ENCODE results near the gene RAD51B. TPM values are rescaled to one million over a fixed set of nuclear protein-coding genes. Genes with fewer than 3 reads are reported as not detected.

RAD51B gene
- total RNA-seq, 1 experiment from 2014 or later, result 16.7 TPM

DNA sequence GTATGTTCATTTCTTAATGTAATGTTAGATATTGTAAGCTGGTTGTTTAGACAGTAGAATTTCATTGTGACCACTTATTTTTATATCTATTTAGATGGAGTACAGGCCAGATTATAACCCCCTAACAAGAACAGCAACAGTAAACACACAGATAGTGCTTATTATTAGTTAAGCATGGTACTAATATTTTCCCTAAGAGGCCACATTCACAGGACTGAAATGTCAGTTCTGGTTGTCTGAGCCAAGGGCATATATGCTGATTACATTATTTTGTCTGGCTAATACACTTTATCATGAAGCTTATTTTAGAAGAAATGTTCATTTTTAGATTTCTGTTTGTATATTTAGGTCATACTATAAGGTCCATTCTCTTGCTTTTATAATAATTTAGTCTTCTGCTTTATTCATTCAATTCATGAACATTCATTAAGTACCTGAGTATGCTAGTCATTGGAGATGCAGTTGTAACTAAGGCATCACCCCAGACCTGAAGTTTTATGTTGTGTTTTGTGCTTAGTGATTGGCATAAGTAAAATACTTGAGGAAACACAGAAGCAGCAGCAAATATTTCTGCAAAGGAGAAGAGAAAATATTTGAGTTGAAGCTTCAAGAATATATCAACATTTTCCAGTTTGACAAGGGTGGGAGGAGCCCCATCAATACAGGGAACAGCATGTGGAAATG is 413.7 kb downstream of the RAD51B start:
- no peaks in the 10 kb centered on the region for H3K27me3 ChIP-seq (ENCODE audit: insufficient read depth, low read length)
- no peak overlapping the region for H3K27ac ChIP-seq (ENCODE audit: insufficient read length, low read depth, low read length)

More for the DNA sequence above, 413.7 kb downstream of the RAD51B start:
- peaks cover 9% of the 10 kb centered on the region for H3K4me1 ChIP-seq (ENCODE audit: insufficient read depth, low read length)
- no peak overlapping the region for H4K5ac ChIP-seq (ENCODE audit: insufficient read length, low read depth, low read length)
- no peak overlapping the region for H3K18ac ChIP-seq (ENCODE audit: insufficient read length, low read depth, low read length)
- no peak overlapping the region for H3T11ph ChIP-seq (ENCODE audit: low read length)
- no peak for DNase-seq
- no peak overlapping the region for H2BK20ac ChIP-seq (ENCODE audit: low read depth, low read length, poor library complexity, severe bottlenecking)
- no peak overlapping the region for H4K91ac ChIP-seq (ENCODE audit: insufficient read length, low read depth, low read length)
- no peaks in the 10 kb centered on the region; a peak in 1 of 4 replicates for H3K4me1 Mint-ChIP-seq
- no peak overlapping the region for H2BK5ac ChIP-seq (ENCODE audit: insufficient read length, low read length)
- no peak overlapping the region for H3K23ac ChIP-seq (ENCODE audit: insufficient read length, low read depth, low read length)
- H3K27me3 Mint-ChIP-seq (ENCODE audit: low read depth), result no peaks in the 10 kb centered on the region
- H3K4me2 ChIP-seq (ENCODE audit: insufficient read depth, insufficient read length, low read length), result no peak overlapping the region
- no peak overlapping the region for H2AK5ac ChIP-seq (ENCODE audit: insufficient read length, low read length)
- no peak overlapping the region for H2BK15ac ChIP-seq (ENCODE audit: low read depth, low read length)
- no peak overlapping the region for H2BK120ac ChIP-seq (ENCODE audit: low read depth, low read length, poor library complexity, severe bottlenecking)
- no peaks in the 10 kb centered on the region for H4K20me1 ChIP-seq (ENCODE audit: control insufficient read depth, insufficient read depth, insufficient read length)
- no peaks in the 10 kb centered on the region for H3K9me3 ChIP-seq (ENCODE audit: control insufficient read depth, low read depth, low read length)
- no peak overlapping the region for H4K8ac ChIP-seq (replicated peaks; ENCODE audit: insufficient read length, low read depth, low read length)
- no peaks in the 10 kb centered on the region for H3K79me2 ChIP-seq (ENCODE audit: insufficient read depth, low read length)
- no peak overlapping the region for H3K9ac ChIP-seq (ENCODE audit: extremely low read depth, insufficient read length, low read length)
- H2AFZ ChIP-seq (ENCODE audit: low read length), result no peak overlapping the region
- H3K79me1 ChIP-seq (ENCODE audit: insufficient read depth, low read depth, low read length, poor library complexity, severe bottlenecking), result no peaks in the 10 kb centered on the region
- H2BK12ac ChIP-seq (ENCODE audit: insufficient read length, low read depth, low read length), result no peak overlapping the region
- TF ChIP-seq, protein P1, sequence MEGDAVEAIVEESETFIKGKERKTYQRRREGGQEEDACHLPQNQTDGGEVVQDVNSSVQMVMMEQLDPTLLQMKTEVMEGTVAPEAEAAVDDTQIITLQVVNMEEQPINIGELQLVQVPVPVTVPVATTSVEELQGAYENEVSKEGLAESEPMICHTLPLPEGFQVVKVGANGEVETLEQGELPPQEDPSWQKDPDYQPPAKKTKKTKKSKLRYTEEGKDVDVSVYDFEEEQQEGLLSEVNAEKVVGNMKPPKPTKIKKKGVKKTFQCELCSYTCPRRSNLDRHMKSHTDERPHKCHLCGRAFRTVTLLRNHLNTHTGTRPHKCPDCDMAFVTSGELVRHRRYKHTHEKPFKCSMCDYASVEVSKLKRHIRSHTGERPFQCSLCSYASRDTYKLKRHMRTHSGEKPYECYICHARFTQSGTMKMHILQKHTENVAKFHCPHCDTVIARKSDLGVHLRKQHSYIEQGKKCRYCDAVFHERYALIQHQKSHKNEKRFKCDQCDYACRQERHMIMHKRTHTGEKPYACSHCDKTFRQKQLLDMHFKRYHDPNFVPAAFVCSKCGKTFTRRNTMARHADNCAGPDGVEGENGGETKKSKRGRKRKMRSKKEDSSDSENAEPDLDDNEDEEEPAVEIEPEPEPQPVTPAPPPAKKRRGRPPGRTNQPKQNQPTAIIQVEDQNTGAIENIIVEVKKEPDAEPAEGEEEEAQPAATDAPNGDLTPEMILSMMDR (conservative IDR thresholded peaks at IDR 0.05), result no peak
- H3K23me2 ChIP-seq (ENCODE audit: insufficient read length, low read depth, low read length, poor library complexity, severe bottlenecking), result no peaks in the 10 kb centered on the region
- peaks cover 0 to 1% (median 0%) of the 10 kb centered on the region in 3 experiments; a peak in 2 of 7 replicates for H3K36me3 Mint-ChIP-seq (ENCODE audit: insufficient read depth in 1 of 3, low read depth in 3 of 3)
- no peak overlapping the region for H3K27ac Mint-ChIP-seq
- H3K4ac ChIP-seq (ENCODE audit: low read depth, low read length), result no peak overlapping the region
- no peak overlapping the region for H3K4me3 Mint-ChIP-seq
- no peaks in the 10 kb centered on the region for H3K9me3 Mint-ChIP-seq
- no peak overlapping the region for H3K14ac ChIP-seq (ENCODE audit: insufficient read depth, low read length)
- H3K56ac ChIP-seq (ENCODE audit: insufficient read length, low read depth, low read length), result no peak overlapping the region
